ENCODE data around the gene UPK3A. TPM values are rescaled to one million over a fixed set of nuclear protein-coding genes. Genes with fewer than 3 reads are reported as not detected.

UPK3A gene
- total and polyA plus RNA-seq, 2 of the 13 experiments (the other 11 are each of a cell fraction or from before 2014, with no cell fraction given), result 10.5 to 13.8 TPM

- no peak for FAIRE-seq
These were observed 47.3 kb downstream of the UPK3A start for GRCh38 chr22:45332001-45332400.

More at GRCh38 chr22:45332001-45332400, 47.3 kb downstream of the UPK3A start:
- BruUV-seq (replicated peaks), result no TSS peak
- POLR2A ChIA-PET, result no interaction called here
- CTCF ChIA-PET (ENCODE audit: low intra/inter-chr PET ratio, low total read pairs), result no interaction called here
- WGBS (ENCODE audit: low lambda C conversion rate), result 98% methylated on average over 6 of the region's 7 CpGs
- no peak for DNase-seq (ENCODE audit: low spot score)
- Histone ChIP-seq H4K20me1 (ENCODE audit: insufficient read depth, low read length) (no peaks in the 10 kb centered on the region), H2AFZ (ENCODE audit: low read length) (no peak overlapping the region), H3K9me3 (ENCODE audit: low read length) (no peaks in the 10 kb centered on the region), H3K4me3 (replicated peaks in 1 of 3; ENCODE audit: insufficient read depth in 1 of 3, low read depth in 2 of 3, low read length in 3 of 3) (no peak overlapping the region), H3K27ac (ENCODE audit: extremely low read length, insufficient read depth, low read length) (no peak overlapping the region), H3K27me3 (ENCODE audit: control insufficient read depth in 1 of 2, insufficient read depth in 2 of 2, low read length in 2 of 2) (no peaks in the 10 kb centered on the region), H3K79me2 (ENCODE audit: insufficient read depth, low read length) (no peaks in the 10 kb centered on the region), H3K4me2 (ENCODE audit: low read depth, low read length) (no peak overlapping the region), H3K4me1 (ENCODE audit: insufficient read depth, low read length) (peaks cover 9% of the 10 kb centered on the region; the same call in 1 of the 2 replicates), H3K36me3 (replicated peaks in 1 of 2; ENCODE audit: control insufficient read depth in 1 of 2, insufficient read depth in 2 of 2, low read length in 2 of 2) (peaks cover 28 to 82% of the 10 kb centered on the region in 2 experiments), H3K9ac (ENCODE audit: insufficient read depth, low read depth, low read length) (no peak overlapping the region)
- in situ Hi-C loops (cut with HindIII; ENCODE audit: extremely low pct_ligation_motif_present, low pct_unique_long_range_greater_than_20kb) (no loop called here), intact Hi-C loops (cut with micrococcal nuclease; ENCODE audit: unreplicated experiment) (no loop called here)
- no peak for TF ChIP-seq MAX (IDR thresholded peaks at IDR 0.05)
- TF ChIP-seq HBP1 (CRISPR knock-in tag; IDR thresholded peaks at IDR 0.05; ENCODE audit: low read depth), result no peak
- TF ChIP-seq DDIT3 (CRISPR knock-in tag; IDR thresholded peaks at IDR 0.05), result no peak
- no peak for TF ChIP-seq ZNF572 (CRISPR knock-in tag; IDR thresholded peaks at IDR 0.05)
- TF ChIP-seq TAF1 (CRISPR knock-in tag; IDR thresholded peaks at IDR 0.05), result no peak
- TF ChIP-seq ZSCAN9 (CRISPR knock-in tag; IDR thresholded peaks at IDR 0.05; ENCODE audit: borderline replicate concordance), result no peak
- ATAC-seq, result no peak
